Keratinocyte (primary cell): Measurements from ENCODE around the gene ACBD4. TPM values are rescaled to one million over a fixed set of nuclear protein-coding genes. Genes with fewer than 3 reads are reported as not detected.

Experiments
- DNase-seq: peaks from one replicate; pipeline ENCODE4 v3.0.0-alpha.2; 2011; ENCODE audit warnings: low read depth, missing footprints, low spot score
- FAIRE-seq: peaks from 2 replicates; lab custom pipeline; 2011; peaks lifted over from hg19 to GRCh38; lab: Jason Lieb, UNC
- H2AFZ ChIP-seq: 2 replicates; pipeline ENCODE4 v1.6.0; 2012; ENCODE audit warnings: low read length, control low read depth, inconsistent platforms; ENCODE audit not compliant: control insufficient read depth
- H3K27ac ChIP-seq: 2 replicates; pipeline ENCODE4 v1.5.1; 2011; ENCODE audit warnings: low read length; ENCODE audit not compliant: control insufficient read depth, insufficient read depth
- H3K27me3 ChIP-seq: 3 replicates; pipeline ENCODE4 v1.6.0; 2011; ENCODE audit warnings: low read length; ENCODE audit not compliant: control insufficient read depth, insufficient read depth; ENCODE audit errors: extremely low read depth
- H3K36me3 ChIP-seq, 2 experiments: 2 replicates in 1 of 2; 3 replicates in 1 of 2; pipeline ENCODE4 v1.5.1; 2011; ENCODE audit warnings: low read length in 2 of 2, mild to moderate bottlenecking in 1 of 2; ENCODE audit not compliant: control insufficient read depth in 2 of 2, insufficient read depth in 2 of 2; ENCODE audit errors: extremely low read depth in 1 of 2
- H3K4me1 ChIP-seq: 3 replicates; pipeline ENCODE4 v1.5.1; 2011; ENCODE audit warnings: low read length; ENCODE audit not compliant: control insufficient read depth, insufficient read depth; ENCODE audit errors: extremely low read depth
- H3K4me2 ChIP-seq: 3 replicates; pipeline ENCODE4 v1.6.0; 2011; ENCODE audit warnings: low read depth, low read length; ENCODE audit not compliant: control insufficient read depth, insufficient read depth; ENCODE audit errors: extremely low read depth
- H3K4me3 ChIP-seq, 3 experiments: fragments of 200-600 bp in 1 of 3; sonication (generic) in 1 of 3; 2 replicates in 2 of 3; 3 replicates in 1 of 3; pipeline ENCODE4 v1.5.1; 2011 to 2016; ENCODE audit warnings: low read length in 3 of 3, mild to moderate bottlenecking in 3 of 3, control low read depth in 2 of 3, inconsistent platforms in 1 of 3, low read depth in 1 of 3, mixed read lengths in 1 of 3, mixed run types in 1 of 3, moderate library complexity in 1 of 3; ENCODE audit not compliant: control insufficient read depth in 2 of 3, insufficient read depth in 2 of 3; ENCODE audit errors: extremely low read depth in 1 of 3
- H3K79me2 ChIP-seq: 2 replicates; pipeline ENCODE4 v1.6.0; 2012; ENCODE audit warnings: low read length; ENCODE audit not compliant: control insufficient read depth, insufficient read depth
- H3K9ac ChIP-seq: 3 replicates; pipeline ENCODE4 v1.6.0; 2011; ENCODE audit warnings: low read length; ENCODE audit not compliant: control insufficient read depth, insufficient read depth; ENCODE audit errors: extremely low read depth
- H3K9me1 ChIP-seq: 3 replicates; pipeline ENCODE4 v1.6.0; 2011; ENCODE audit warnings: low read length; ENCODE audit not compliant: control insufficient read depth, insufficient read depth; ENCODE audit errors: extremely low read depth
- H3K9me3 ChIP-seq: 2 replicates; pipeline ENCODE4 v1.5.1; 2012; ENCODE audit warnings: low read depth, low read length; ENCODE audit not compliant: control insufficient read depth
- H4K20me1 ChIP-seq: 3 replicates; pipeline ENCODE4 v1.6.0; 2011; ENCODE audit warnings: low read length; ENCODE audit not compliant: control insufficient read depth, insufficient read depth; ENCODE audit errors: extremely low read depth
- EZH2 ChIP-seq: IDR thresholded peaks from one replicate; pipeline ENCODE4 v1.6.1; 2012; ENCODE audit warnings: inconsistent platforms, mild to moderate bottlenecking, low read length, moderate library complexity
- dilution Hi-C: fragments of 300-500 bp; cut with MboI; formaldehyde crosslinking; loops from one replicate; pipeline ENCODE4 v1.7.0; 2020; ENCODE audit warnings: low sequenced_read_pairs; ENCODE audit not compliant: extremely low pct_ligation_motif_present
- polyA plus RNA-seq, 5 experiments: library from polyadenylated mRNA; depleted of rRNA in 3 of 5; stranded (reverse) in 3 of 5; stranded (forward) in 1 of 5; unstranded in 1 of 5; fragments of >200 nt; gene quantifications; 1 replicate in 1 of 5; 2 replicates in 3 of 5; 3 replicates in 1 of 5; pipeline versions ENCODE4 v1.2.1 to v1.2.3, GENCODE V29; 2011 to 2012; ENCODE audit warnings: missing spikeins in 2 of 5, low read depth in 1 of 5, low replicate concordance in 1 of 5
- TF ChIP-seq, protein P1 (sequence below), 3 experiments: IDR thresholded peaks in 1 of 3; conservative IDR thresholded peaks in 1 of 3; optimal IDR thresholded peaks in 1 of 3; 2 replicates in 2 of 3; 3 replicates in 1 of 3; pipeline versions ENCODE3 to v1.5.1; 2011; ENCODE audit warnings: low read length in 3 of 3, mild to moderate bottlenecking in 3 of 3, moderate library complexity in 2 of 3, control low read depth in 1 of 3, inconsistent platforms in 1 of 3; ENCODE audit not compliant: insufficient read depth in 2 of 3; ENCODE audit errors: extremely low read depth in 1 of 3

The ACBD4 gene
- polyA plus RNA-seq, 1 donor (not counting 4 experiments of a cell fraction or from before 2014, with no cell fraction given) = 2.6 TPM

DNA sequence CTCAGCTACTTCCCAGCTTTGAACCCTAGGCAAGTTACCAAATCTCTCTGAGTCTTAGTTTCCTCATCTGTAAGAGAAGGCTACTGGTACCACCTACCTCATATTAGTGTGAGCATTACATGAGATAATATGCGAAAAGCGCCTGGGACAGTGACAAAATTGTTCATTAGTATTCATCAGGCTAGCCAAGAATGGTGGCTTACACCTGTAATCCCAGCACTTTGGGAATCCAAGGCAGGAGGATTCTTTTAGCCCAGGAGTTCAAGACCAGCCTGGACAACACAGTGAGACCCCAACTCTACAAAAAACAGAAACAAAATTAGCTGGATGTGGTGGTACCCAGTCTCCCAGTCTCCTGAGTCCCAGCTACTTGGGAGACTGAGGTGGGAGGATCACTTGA is 6.5 kb upstream of the ACBD4 start:
- Histone ChIP-seq H3K4me2 (no peak overlapping the region), H3K9ac (no peak overlapping the region), H3K4me1 (peaks cover 54% of the 10 kb centered on the region), H2AFZ (no peak overlapping the region), H3K9me3 (no peaks in the 10 kb centered on the region), H3K36me3 (peaks cover 0 to 4% of the 10 kb centered on the region in 2 experiments), H3K9me1 (no peaks in the 10 kb centered on the region), H3K27me3 (no peaks in the 10 kb centered on the region), H4K20me1 (no peaks in the 10 kb centered on the region), H3K4me3 (no peak overlapping the region), H3K27ac (no peak overlapping the region), H3K79me2 (peaks cover 56% of the 10 kb centered on the region)
- TF ChIP-seq, protein P1, sequence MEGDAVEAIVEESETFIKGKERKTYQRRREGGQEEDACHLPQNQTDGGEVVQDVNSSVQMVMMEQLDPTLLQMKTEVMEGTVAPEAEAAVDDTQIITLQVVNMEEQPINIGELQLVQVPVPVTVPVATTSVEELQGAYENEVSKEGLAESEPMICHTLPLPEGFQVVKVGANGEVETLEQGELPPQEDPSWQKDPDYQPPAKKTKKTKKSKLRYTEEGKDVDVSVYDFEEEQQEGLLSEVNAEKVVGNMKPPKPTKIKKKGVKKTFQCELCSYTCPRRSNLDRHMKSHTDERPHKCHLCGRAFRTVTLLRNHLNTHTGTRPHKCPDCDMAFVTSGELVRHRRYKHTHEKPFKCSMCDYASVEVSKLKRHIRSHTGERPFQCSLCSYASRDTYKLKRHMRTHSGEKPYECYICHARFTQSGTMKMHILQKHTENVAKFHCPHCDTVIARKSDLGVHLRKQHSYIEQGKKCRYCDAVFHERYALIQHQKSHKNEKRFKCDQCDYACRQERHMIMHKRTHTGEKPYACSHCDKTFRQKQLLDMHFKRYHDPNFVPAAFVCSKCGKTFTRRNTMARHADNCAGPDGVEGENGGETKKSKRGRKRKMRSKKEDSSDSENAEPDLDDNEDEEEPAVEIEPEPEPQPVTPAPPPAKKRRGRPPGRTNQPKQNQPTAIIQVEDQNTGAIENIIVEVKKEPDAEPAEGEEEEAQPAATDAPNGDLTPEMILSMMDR (optimal IDR thresholded peaks at IDR 0.05 in 1 of 3, IDR thresholded peaks at IDR 0.05 in 1 of 3, conservative IDR thresholded peaks at IDR 0.05 in 1 of 3; ENCODE audit: extremely low read depth in 1 of 3, insufficient read depth in 2 of 3, low read length in 3 of 3) = no peak
- no peak for TF ChIP-seq EZH2
- DNase-seq (no peak), FAIRE-seq (no peak)
- dilution Hi-C loops = no loop called here

DNA sequence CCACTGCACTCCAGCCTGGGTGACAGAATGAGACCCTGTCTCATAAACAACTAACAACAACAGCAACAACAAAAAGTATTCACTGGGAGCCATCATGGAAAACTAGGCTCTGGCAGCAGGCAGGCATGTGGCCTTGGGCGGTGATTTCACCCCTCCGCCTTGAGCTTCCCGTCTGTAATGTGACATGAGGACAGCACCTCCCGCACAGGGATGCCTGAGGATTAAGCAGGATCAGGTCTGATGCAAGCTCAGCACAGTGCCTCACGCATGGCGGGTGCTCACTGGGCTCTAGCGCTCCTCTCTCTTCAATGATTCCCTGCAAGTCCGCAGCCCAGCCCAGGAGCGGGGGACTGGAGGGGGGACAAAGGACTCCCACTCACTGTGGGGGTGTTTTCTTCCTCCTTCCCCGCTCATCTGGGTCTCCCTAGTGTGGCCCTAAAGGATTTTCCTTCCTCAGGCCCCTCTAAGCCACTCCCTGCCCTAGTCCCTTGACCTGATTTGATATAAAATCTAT is 6.0 kb upstream of the ACBD4 start:
- H3K4me1 ChIP-seq = peaks cover 49% of the 10 kb centered on the region
- dilution Hi-C loops = no loop called here
- no peaks in the 10 kb centered on the region for H3K9me3 ChIP-seq
- H3K4me2 ChIP-seq = peak overlapping the region; percentile 68
- peaks cover 52% of the 10 kb centered on the region for H3K79me2 ChIP-seq
- no peak overlapping the region for H3K9ac ChIP-seq
- H3K4me3 ChIP-seq = no peak overlapping the region
- H3K27me3 ChIP-seq = no peaks in the 10 kb centered on the region
- no peak overlapping the region for H2AFZ ChIP-seq
- TF ChIP-seq, protein P1 (optimal IDR thresholded peaks at IDR 0.05 in 1 of 3, IDR thresholded peaks at IDR 0.05 in 1 of 3, conservative IDR thresholded peaks at IDR 0.05 in 1 of 3; ENCODE audit: extremely low read depth in 1 of 3, insufficient read depth in 2 of 3, low read length in 3 of 3) = no peak
- no peak for TF ChIP-seq EZH2
- H3K36me3 ChIP-seq = peaks cover 0 to 4% of the 10 kb centered on the region in 2 experiments
- H4K20me1 ChIP-seq = no peaks in the 10 kb centered on the region
- H3K27ac ChIP-seq = peak overlapping the region; percentile 25
- DNase-seq (no peak), FAIRE-seq (no peak)
- H3K9me1 ChIP-seq = no peaks in the 10 kb centered on the region
